GM21737 (cell line): ENCODE measurements around the gene COPG1.
"Not testable (repeated sequence)": the region's sequence is repeated elsewhere in the genome, so short reads cannot be mapped to it uniquely, and the experiment has no call there.

Experiments used
- ATAC-seq: cut with Tn5 transposase; IDR thresholded peaks from one replicate; pipeline ENCODE4 v1.9.1; 2021; ENCODE audit warnings: mild to moderate bottlenecking, moderate library complexity; ENCODE audit not compliant: unreplicated experiment

COPG1 gene

GRCh38 chr3:129249284-129250065 is at the start of gene COPG1:
Gene COPG1 (plus strand): TSS chr3:129249606. CDS start chr3:129249710, 104 bp downstream.
- ATAC-seq = peak; percentile 69

GRCh38 chr3:129204473-129204872 is 44.9 kb upstream of the COPG1 start:
- ATAC-seq = no peak

GRCh38 chr3:129205109-129205832 is 44.1 kb upstream of the COPG1 start:
- no peak for ATAC-seq

- no peak for ATAC-seq
Measured at GRCh38 chr3:129207479-129207878, 41.9 kb upstream of the COPG1 start.

- ATAC-seq = no peak
Measured at GRCh38 chr3:129211345-129211744, 38.1 kb upstream of the COPG1 start.

GRCh38 chr3:129211772-129212171 is 37.6 kb upstream of the COPG1 start:
- ATAC-seq = no peak

- ATAC-seq = no peak
Measured at GRCh38 chr3:129213238-129213637, 36.2 kb upstream of the COPG1 start.

- no peak for ATAC-seq
Measured at GRCh38 chr3:129218742-129219141, 30.7 kb upstream of the COPG1 start.

GRCh38 chr3:129224387-129224786 is 25.0 kb upstream of the COPG1 start:
- ATAC-seq = not testable (repeated sequence)

- ATAC-seq = no peak
Measured at GRCh38 chr3:129224984-129225393, 24.4 kb upstream of the COPG1 start.

GRCh38 chr3:129226374-129226773 is 23.0 kb upstream of the COPG1 start:
- no peak for ATAC-seq

- ATAC-seq = no peak
Measured at GRCh38 chr3:129228891-129229585, 20.4 kb upstream of the COPG1 start.

GRCh38 chr3:129230311-129231019 is 18.9 kb upstream of the COPG1 start:
- no peak for ATAC-seq

- no peak for ATAC-seq
Measured at GRCh38 chr3:129231331-129232119, 17.9 kb upstream of the COPG1 start.

GRCh38 chr3:129233538-129233937 is 15.9 kb upstream of the COPG1 start:
- ATAC-seq = peak; percentile 91

GRCh38 chr3:129234441-129234840 is 15.0 kb upstream of the COPG1 start:
- no peak for ATAC-seq

GRCh38 chr3:129235344-129235917 is 14.0 kb upstream of the COPG1 start:
- no peak for ATAC-seq

- ATAC-seq = no peak
Measured at GRCh38 chr3:129238945-129239705, 10.3 kb upstream of the COPG1 start.

GRCh38 chr3:129239991-129240390 is 9.4 kb upstream of the COPG1 start:
- ATAC-seq = no peak
